GM12878 (cell line): ENCODE results near the gene PRCC. TPM values are rescaled to one million over a fixed set of nuclear protein-coding genes. Genes with fewer than 3 reads are reported as not detected.

ENCODE experiments used
- BCL11A ChIP-seq: IDR thresholded peaks from 2 replicates; pipeline ENCODE4 v1.6.1; 2011; ENCODE audit warnings: low read depth, low read length
- BCL3 ChIP-seq: IDR thresholded peaks from 2 replicates; pipeline ENCODE4 v1.6.1; 2011; ENCODE audit warnings: borderline replicate concordance, low read depth, mild to moderate bottlenecking, moderate library complexity, low read length; ENCODE audit not compliant: insufficient read depth, poor library complexity, severe bottlenecking
- ELK1 ChIP-seq: IDR thresholded peaks from 2 replicates; pipeline ENCODE4 v1.6.1; 2012; ENCODE audit warnings: low read depth, low read length, improper control_type of control experiment
- MTA3 ChIP-seq: IDR thresholded peaks from 2 replicates; pipeline ENCODE4 v1.6.1; 2012; ENCODE audit warnings: low read length, inconsistent platforms, borderline replicate concordance
- PAX8 ChIP-seq: fragments of 450-650 bp; IDR thresholded peaks from 2 replicates; pipeline ENCODE4 v1.6.1; 2017; ENCODE audit warnings: mild to moderate bottlenecking, moderate library complexity
- SMC3 ChIP-seq: IDR thresholded peaks from 2 replicates; pipeline ENCODE4 v1.6.1; 2011; ENCODE audit warnings: low read length, improper control_type of control experiment, borderline replicate concordance
- SP1 ChIP-seq: IDR thresholded peaks from one replicate; pipeline ENCODE4 v1.6.1; 2011; ENCODE audit warnings: low read depth, low read length
- SREBF2 ChIP-seq: IDR thresholded peaks from 2 replicates; pipeline ENCODE4 v1.6.1; 2012; ENCODE audit warnings: mild to moderate bottlenecking, low read length
- TAF1 ChIP-seq: IDR thresholded peaks from 2 replicates; pipeline ENCODE4 v1.6.1; 2011; ENCODE audit warnings: mild to moderate bottlenecking, low read depth, low read length, borderline replicate concordance
- ZNF217 ChIP-seq: fragments of 450-650 bp; IDR thresholded peaks from 2 replicates; pipeline ENCODE4 v1.6.1; 2017; ENCODE audit warnings: antibody characterized with exemption, mild to moderate bottlenecking
- polyA plus RNA-seq, 11 experiments: library from polyadenylated mRNA; depleted of rRNA in 4 of 11; unstranded in 6 of 11; stranded (reverse) in 5 of 11; fragments of >200 nt; fragmentation: Nextera tagmentation in 4 of 11; fragmentation: Illumina TruSeq in 1 of 11; extraction: Ambion mirVana in 4 of 11; extraction: Trizol in 1 of 11; gene quantifications; 1 replicate in 1 of 11; 2 replicates in 10 of 11; pipeline versions ENCODE4 v1.2.1 to v1.2.3, GENCODE V29; 2011 to 2016; ENCODE audit warnings: inconsistent platforms in 2 of 11, missing spikeins in 2 of 11, low read depth in 1 of 11
- total RNA-seq, 4 experiments: library from RNA; depleted of rRNA in 3 of 4; stranded (reverse); fragments of >200 nt in 3 of 4; fragmentation: Illumina TruSeq in 1 of 4; extraction: Trizol in 1 of 4; gene quantifications; 2 replicates each; pipeline versions ENCODE4 v1.2.1 to v1.2.3, GENCODE V29; 2013 to 2021
- TF ChIP-seq, protein P1 (sequence below): fragments of 450-650 bp; formaldehyde crosslinking; IDR thresholded peaks from 2 replicates; pipeline ENCODE4 v1.4.0; 2020; ENCODE audit warnings: mild to moderate bottlenecking, moderate library complexity
- TF ChIP-seq, protein P2 (sequence below): fragments of 450-650 bp; formaldehyde crosslinking; IDR thresholded peaks from 2 replicates; pipeline ENCODE4 v1.5.0; 2022; ENCODE audit warnings: mild to moderate bottlenecking, missing genetic modification characterization

Gene PRCC
- total and polyA plus RNA-seq, 10 of the 15 experiments (the other 5 are each of a cell fraction or from before 2014, with no cell fraction given), result 23.8 to 132 (median 63.1) TPM

GRCh38 chr1:156788136-156788535 lies 20.8 kb downstream of the PRCC start (continued):
- TF ChIP-seq, protein P1, sequence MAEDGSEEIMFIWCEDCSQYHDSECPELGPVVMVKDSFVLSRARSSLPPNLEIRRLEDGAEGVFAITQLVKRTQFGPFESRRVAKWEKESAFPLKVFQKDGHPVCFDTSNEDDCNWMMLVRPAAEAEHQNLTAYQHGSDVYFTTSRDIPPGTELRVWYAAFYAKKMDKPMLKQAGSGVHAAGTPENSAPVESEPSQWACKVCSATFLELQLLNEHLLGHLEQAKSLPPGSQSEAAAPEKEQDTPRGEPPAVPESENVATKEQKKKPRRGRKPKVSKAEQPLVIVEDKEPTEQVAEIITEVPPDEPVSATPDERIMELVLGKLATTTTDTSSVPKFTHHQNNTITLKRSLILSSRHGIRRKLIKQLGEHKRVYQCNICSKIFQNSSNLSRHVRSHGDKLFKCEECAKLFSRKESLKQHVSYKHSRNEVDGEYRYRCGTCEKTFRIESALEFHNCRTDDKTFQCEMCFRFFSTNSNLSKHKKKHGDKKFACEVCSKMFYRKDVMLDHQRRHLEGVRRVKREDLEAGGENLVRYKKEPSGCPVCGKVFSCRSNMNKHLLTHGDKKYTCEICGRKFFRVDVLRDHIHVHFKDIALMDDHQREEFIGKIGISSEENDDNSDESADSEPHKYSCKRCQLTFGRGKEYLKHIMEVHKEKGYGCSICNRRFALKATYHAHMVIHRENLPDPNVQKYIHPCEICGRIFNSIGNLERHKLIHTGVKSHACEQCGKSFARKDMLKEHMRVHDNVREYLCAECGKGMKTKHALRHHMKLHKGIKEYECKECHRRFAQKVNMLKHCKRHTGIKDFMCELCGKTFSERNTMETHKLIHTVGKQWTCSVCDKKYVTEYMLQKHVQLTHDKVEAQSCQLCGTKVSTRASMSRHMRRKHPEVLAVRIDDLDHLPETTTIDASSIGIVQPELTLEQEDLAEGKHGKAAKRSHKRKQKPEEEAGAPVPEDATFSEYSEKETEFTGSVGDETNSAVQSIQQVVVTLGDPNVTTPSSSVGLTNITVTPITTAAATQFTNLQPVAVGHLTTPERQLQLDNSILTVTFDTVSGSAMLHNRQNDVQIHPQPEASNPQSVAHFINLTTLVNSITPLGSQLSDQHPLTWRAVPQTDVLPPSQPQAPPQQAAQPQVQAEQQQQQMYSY (CRISPR knock-in tag), result no peak
- TF ChIP-seq BCL11A, result no peak
- TF ChIP-seq ELK1, result no peak
- TF ChIP-seq, protein P2, sequence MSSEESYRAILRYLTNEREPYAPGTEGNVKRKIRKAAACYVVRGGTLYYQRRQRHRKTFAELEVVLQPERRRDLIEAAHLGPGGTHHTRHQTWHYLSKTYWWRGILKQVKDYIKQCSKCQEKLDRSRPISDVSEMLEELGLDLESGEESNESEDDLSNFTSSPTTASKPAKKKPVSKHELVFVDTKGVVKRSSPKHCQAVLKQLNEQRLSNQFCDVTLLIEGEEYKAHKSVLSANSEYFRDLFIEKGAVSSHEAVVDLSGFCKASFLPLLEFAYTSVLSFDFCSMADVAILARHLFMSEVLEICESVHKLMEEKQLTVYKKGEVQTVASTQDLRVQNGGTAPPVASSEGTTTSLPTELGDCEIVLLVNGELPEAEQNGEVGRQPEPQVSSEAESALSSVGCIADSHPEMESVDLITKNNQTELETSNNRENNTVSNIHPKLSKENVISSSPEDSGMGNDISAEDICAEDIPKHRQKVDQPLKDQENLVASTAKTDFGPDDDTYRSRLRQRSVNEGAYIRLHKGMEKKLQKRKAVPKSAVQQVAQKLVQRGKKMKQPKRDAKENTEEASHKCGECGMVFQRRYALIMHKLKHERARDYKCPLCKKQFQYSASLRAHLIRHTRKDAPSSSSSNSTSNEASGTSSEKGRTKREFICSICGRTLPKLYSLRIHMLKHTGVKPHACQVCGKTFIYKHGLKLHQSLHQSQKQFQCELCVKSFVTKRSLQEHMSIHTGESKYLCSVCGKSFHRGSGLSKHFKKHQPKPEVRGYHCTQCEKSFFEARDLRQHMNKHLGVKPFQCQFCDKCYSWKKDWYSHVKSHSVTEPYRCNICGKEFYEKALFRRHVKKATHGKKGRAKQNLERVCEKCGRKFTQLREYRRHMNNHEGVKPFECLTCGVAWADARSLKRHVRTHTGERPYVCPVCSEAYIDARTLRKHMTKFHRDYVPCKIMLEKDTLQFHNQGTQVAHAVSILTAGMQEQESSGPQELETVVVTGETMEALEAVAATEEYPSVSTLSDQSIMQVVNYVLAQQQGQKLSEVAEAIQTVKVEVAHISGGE (CRISPR knock-in tag), result no peak
- no peak for TF ChIP-seq TAF1
- TF ChIP-seq SP1, result no peak
- TF ChIP-seq BCL3, result no peak
- no peak for TF ChIP-seq PAX8
- no peak for TF ChIP-seq ZNF217
- no peak for TF ChIP-seq MTA3
- no peak for TF ChIP-seq SREBF2
- TF ChIP-seq SMC3, result no peak
